Stimulated activated CD8-positive, alpha-beta memory T cell treated with anti-CD3 and anti-CD28 coated beads, Interleukin-12 subunit alpha, Interleukin-12 subunit beta, amount 100 ng/mL, for 1 hour (primary cell): ENCODE measurements around the gene NR3C2.

Experiments
- DNase-seq: peaks from one replicate; pipeline ENCODE4 v3.0.0-alpha.2; 2020; ENCODE audit warnings: low read depth

The NR3C2 gene

GRCh38 chr4:148311526-148311925, 130.7 kb downstream of the NR3C2 start:
- no peak for DNase-seq

DNA sequence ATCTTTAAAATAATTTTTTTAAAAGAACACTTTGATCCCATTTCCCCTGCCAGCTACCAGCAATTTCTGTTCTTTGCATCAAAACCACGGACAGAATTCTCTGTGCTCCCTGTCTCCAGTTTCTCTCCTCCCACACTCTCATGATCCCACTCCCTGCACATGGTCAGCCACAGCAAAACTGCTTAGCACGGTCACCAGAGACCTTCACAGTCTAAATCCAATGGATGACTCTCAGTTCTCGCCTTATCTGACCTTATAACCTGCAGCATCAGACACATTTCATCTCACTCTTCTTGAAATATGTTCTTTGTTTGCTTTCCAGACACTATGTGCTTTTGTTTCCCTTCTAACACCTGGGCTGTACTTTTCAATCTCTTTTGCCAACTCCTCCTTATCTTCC, 131.5 kb downstream of the NR3C2 start:
- no peak for DNase-seq

GRCh38 chr4:148305751-148306150, 136.5 kb downstream of the NR3C2 start:
- DNase-seq = no peak

- DNase-seq = no peak
Observed at GRCh38 chr4:148302416-148302815, 139.8 kb downstream of the NR3C2 start.

GRCh38 chr4:148300877-148301276, 141.3 kb downstream of the NR3C2 start:
- DNase-seq = no peak

DNA sequence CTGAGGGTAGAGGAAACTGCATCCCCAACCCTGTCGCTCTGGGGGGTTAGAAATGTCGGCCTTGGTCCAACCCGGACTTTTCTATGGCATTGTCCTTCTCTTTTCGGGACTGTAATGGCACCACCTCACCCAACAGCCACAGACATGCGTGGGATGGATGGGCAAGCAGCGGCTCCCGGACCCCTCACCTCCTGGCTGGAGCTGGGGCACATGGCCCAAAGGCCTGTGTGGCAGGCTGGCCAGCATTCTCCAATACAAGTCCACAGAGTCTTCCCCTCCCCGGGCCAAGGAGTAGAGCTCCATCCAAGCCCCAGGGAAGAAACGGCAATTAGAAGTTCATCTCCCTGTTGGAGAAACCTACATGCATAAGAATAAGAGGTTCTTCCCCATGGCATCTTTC, 142.9 kb downstream of the NR3C2 start:
- no peak for DNase-seq

GRCh38 chr4:148296498-148296897, 145.7 kb downstream of the NR3C2 start:
- no peak for DNase-seq

- no peak for DNase-seq
Observed at GRCh38 chr4:148295642-148296041, 146.6 kb downstream of the NR3C2 start.

DNA sequence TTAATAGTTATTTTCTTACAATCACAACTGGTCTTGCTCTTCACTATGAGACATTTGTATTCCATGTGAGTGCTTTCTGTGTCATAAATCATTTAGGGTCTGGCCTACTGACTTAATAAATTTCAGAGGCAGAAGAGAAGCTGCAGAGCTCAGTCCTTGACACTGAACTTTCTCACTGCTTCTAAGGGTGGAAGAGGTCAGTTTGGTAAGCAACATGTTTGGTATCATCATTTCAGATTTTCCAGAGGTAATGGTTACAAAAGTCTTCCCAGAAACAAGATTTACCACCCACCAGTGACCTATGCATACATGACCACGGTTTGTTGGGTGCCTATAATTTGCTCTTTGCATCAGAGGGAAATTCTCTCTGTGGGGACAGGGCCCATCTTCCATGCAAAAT, 148.6 kb downstream of the NR3C2 start:
- DNase-seq = no peak

DNA sequence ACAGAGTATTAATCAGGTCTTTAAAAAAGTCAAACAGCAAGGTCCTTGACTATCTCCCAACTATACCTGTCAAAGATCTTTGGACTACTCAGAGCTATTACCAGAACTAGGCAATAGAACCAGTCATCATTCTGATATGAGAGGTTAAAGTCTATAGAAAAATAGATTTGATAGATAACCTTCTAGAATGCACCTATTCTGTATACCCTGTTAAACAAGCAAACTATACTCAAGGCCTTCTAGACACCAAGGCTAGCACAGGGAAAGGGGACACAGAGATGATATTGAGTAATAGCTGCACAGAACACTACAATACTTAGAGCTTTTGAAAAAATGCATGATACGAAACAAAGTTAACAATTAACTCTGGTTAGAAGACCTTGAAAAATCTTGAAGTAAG, 149.5 kb downstream of the NR3C2 start:
- DNase-seq = no peak

DNA sequence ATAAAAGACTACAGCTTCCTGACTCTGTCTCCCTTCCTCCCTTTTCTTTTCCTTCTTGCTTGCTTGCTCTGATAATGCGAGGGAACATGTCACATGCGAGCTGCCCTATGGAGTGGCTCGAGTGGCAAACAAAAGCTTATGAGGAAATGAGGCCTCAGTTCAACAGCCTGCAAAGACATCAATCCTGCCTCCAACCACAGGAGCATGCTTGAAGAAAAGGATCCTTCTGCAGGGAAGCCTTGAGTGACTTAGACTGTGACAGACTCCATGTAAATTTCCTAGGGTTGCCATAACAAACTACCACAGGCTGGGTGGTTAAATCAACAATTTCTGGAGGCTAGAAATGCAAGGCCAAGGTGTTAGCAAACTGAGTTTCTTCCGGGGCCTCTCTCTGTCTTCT, 152.5 kb downstream of the NR3C2 start:
- no peak for DNase-seq

- DNase-seq = no peak
Observed at GRCh38 chr4:148288448-148288847, 153.8 kb downstream of the NR3C2 start.

DNA sequence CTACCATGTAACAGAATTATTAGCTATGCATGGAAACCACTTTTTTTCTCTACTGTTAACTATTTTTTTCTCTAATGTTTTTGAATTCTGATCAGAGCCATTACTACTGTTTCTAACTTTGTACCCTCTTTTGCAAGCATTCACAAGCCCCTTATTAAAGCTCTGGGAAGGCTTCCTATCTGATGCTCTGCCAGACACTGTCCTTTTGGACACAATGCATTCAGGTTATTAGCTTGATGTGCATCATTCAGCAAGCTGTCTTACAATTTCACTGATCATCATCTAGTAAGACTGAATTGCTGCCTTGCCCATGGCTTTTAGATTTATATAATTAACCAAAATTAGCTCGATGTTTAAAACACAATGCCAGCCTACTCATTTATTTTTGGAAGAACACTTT, 155.1 kb downstream of the NR3C2 start:
- DNase-seq = no peak

DNA sequence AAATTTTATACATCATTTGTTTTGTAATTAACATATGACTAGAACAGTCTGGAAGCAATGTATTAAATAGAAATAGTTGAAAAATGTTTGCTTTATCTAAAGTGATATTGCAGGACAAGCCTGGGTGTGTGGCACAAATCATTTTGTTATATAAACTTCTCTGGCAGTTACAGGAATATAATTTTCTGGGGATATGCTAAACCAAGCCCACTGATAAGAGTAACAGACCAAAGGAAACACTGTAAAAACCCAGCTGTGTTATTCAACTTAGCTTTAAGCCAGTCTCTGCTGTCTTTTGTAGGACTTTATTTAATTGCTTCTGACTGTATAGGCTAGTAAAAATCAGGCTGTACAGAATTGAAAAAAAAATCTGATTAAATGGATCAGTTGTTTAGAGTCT, 156.2 kb downstream of the NR3C2 start:
- no peak for DNase-seq

GRCh38 chr4:148283665-148284064, 158.5 kb downstream of the NR3C2 start:
- DNase-seq = no peak

- DNase-seq = no peak
Observed at GRCh38 chr4:148278310-148278709, 163.9 kb downstream of the NR3C2 start.

- no peak for DNase-seq
Observed at GRCh38 chr4:148275266-148275665, 166.9 kb downstream of the NR3C2 start.

- DNase-seq = no peak
Observed at GRCh38 chr4:148273501-148273986, 168.7 kb downstream of the NR3C2 start.

DNA sequence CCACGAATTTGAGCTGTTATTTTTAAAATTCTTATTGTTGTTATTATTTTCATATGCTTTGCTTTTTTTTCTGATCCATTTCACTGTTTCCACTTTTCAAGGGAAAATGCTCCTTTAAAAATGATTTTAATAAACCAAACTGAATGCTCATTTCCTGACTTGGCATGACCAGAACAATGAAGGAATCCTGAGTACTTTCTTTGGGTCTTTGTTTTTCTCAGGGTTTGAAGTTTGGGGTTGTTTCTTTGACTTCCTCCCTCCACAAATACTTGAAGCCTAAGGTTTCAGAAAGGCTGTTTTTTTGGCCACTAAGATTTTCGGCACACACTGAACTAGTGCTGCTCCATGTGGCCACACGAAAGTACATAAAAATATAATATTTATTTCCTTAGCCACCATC, 171.0 kb downstream of the NR3C2 start:
- no peak for DNase-seq

DNA sequence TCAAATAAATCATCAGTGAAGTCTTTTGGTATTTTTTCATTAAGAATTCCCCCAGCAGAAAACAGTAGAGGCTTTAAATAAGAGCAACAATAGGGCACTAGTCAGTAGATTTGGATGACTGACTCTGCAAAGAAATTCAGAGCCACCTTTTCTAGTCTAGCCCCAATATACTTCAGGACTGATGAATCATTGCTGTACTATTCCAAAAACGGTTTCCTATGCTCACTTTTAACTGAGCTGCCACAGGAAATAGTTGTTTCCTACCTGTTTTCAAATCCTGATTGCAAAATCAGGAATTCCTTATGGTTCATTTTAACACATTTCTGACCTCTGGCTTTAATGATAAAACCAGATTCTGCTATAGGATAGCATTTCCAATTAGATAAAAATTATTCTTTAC, 171.6 kb downstream of the NR3C2 start:
- no peak for DNase-seq

DNA sequence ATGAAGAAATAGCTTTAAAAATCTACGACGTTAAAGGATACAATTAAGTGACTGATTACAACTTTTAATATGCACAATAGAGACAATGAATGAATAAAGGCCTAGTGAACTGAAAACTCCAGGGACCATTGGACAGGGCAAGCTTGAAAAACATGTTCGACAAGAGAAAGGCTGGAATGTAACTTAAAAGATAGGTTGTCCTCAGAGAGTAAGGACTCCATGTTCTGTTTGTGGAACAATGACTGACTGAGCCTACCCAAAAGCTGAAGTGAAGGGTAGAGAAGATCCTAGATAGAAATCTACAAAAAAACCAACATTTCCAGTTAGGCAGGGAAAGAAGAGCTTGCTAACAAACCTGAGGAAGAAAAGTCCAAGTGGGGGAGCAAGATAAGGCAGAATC, 173.4 kb downstream of the NR3C2 start:
- DNase-seq = no peak

DNA sequence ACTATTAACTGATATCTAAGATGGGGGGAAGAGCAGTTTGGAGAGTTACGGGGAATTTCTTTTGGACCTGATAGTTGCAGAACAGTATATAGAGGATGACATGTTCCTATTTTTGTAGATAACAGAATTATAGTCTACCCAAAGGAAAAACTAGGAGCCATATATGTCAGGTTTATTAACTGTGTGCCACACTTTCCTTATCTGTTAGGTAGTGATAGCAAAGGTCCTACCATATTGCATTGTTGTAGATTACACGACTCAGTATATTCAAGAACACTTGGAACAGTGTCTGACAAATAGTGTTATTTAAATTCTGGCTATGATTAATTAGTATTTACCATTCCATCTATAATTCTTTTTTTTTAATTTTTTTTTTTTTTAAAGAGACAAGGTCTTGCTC, 175.3 kb downstream of the NR3C2 start:
- DNase-seq = no peak

- DNase-seq = no peak
Observed at GRCh38 chr4:148266240-148266639, 176.0 kb downstream of the NR3C2 start.

- no peak for DNase-seq
Observed at GRCh38 chr4:148265627-148266026, 176.6 kb downstream of the NR3C2 start.

DNA sequence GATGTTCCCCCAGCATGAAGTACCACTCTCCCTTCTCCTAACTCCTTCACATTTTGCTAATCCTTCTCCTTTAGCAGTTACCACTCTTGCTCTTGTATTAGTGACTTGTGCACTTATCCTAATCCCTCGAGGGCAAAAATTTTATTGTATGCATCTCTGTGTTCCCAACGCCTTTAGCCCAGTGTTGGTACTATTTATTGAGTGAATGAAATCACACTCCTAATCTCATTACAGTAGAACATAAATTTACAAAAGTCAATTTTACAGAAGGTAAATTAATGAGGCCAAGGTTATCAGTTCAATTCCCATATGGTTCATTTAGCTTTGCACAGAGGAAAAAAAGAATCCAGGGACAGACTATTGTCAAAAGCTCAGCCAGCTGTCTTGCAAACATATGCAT, 178.4 kb downstream of the NR3C2 start:
- no peak for DNase-seq
